ENCODE measurements around the gene MRTFA. TPM values are rescaled to one million over a fixed set of nuclear protein-coding genes. Genes with fewer than 3 reads are reported as not detected.
"Not testable (repeated sequence)": the region's sequence is repeated elsewhere in the genome, so short reads cannot be mapped to it uniquely, and the experiment has no call there.

Gene MRTFA
- polyA plus RNA-seq, 2 donors = 10.7 to 16.5 TPM

DNA sequence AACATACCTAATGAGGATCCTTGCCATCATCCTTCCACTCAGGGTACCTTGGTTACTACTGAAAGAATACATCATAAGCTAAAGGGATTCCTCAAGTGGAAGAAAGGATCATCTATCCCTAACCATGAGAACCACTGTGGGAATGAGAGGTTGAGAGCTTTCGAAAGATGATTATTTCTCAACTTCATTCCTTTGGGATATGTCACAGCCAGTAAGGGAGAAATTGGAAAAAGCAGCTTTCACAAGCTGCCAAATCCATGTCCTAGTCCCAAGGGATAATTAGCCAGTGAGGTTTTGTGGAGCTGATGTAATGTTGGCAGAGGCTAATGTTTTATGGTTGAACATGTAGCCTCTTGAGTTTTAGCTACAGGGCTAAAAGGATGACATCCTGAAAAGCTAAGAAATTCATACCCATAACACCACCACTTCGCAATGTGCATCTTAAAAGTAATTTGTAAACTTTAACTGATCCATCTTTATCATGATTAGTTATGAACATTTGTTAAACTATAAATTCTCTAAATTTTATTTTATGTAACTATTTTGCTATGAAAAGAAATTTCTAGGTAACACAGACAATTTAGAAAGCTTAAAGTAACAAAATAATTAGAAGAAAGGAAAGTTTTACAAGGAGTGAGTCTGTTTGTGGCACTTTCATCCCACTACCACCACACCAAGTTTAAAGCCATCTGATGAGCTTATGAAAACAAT is 123.9 kb downstream of the MRTFA start:
- H3K27ac ChIP-seq (ENCODE audit: low read depth in 2 of 2, low read length in 1 of 2) = peak overlapping the region in 1 of 2 donors; percentile 32
- H3K4me1 ChIP-seq (ENCODE audit: control insufficient read depth in 2 of 2, insufficient read depth in 2 of 2, low read length in 1 of 2) = no peaks in the 10 kb centered on the region
- H3K4me3 ChIP-seq (ENCODE audit: low read depth in 1 of 2, low read length in 2 of 2) = no peak overlapping the region
- H3K9me3 ChIP-seq (ENCODE audit: control insufficient read depth in 2 of 2, insufficient read depth in 1 of 2, low read depth in 1 of 2, low read length in 1 of 2) = no peaks in the 10 kb centered on the region
- no peaks in the 10 kb centered on the region for H3K36me3 ChIP-seq (ENCODE audit: control insufficient read depth in 2 of 2, insufficient read depth in 2 of 2, low read length in 1 of 2)
- 32 to 46% methylated on average over 2 of the region's 2 CpGs for WGBS, 2 donors
- H3K27me3 ChIP-seq (ENCODE audit: control insufficient read depth in 1 of 2, insufficient read depth in 2 of 2, low read length in 2 of 2) = no peaks in the 10 kb centered on the region

DNA sequence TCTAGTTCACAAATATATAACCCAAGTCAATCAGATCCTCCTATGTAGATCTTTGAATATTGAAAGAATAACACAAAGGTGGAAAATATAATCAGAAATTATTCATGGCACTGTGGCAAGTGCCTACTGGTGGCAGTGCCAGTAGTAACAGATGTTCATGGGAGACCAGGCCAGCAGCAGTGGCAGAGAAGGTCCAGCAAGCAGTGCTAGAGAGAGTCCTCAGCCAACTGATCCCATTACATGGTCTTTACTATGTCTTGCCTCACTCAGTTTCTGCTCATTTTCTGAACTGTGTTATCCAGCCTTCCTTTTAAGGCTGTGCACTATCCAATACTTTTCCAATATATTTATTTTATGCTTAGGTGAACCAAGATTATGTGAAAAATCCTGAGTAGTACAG is 124.9 kb downstream of the MRTFA start:
- Histone ChIP-seq H3K4me1 (ENCODE audit: control insufficient read depth in 2 of 2, insufficient read depth in 2 of 2, low read length in 1 of 2) (no peaks in the 10 kb centered on the region), H3K27me3 (ENCODE audit: control insufficient read depth in 1 of 2, insufficient read depth in 2 of 2, low read length in 2 of 2) (no peaks in the 10 kb centered on the region), H3K4me3 (ENCODE audit: low read depth in 1 of 2, low read length in 2 of 2) (no peak overlapping the region), H3K9me3 (ENCODE audit: control insufficient read depth in 2 of 2, insufficient read depth in 1 of 2, low read depth in 1 of 2, low read length in 1 of 2) (no peaks in the 10 kb centered on the region), H3K36me3 (ENCODE audit: control insufficient read depth in 2 of 2, insufficient read depth in 2 of 2, low read length in 1 of 2) (no peaks in the 10 kb centered on the region), H3K27ac (ENCODE audit: low read depth in 2 of 2, low read length in 1 of 2) (peak overlapping the region; percentile 32 to 52)

DNA sequence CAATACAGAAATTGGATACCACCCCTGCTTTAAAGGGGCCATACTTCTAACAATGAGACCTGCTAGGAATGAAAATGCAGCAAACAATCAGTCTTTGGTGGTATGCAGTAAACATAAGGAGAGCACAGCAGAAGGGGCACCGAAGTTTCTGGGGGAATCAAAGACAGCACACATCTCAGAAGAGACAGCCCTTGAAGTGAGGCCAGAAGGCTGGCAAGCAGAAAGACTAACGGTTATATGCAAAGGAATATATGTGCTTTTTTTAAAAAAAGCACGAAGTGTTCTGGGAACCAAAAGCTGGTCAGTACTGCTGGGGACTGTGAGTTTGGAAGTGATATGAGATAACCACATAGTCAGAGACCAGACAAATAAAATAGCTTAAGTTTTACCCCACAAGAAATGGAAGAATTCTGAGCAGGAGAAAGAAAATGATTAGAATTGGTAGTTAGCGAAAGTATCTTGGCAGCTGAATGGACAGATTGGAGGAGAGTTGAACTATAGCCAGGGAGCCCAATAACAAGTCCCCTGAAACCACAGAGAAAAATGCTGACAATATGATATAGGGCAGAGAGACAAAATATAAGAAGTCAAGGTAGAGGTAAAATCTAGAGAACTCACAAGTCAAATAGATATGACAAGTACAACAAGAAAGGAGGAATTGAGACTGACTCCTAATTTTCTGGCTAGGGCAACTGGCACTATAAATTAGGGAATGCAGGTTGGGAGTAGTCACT is 125.7 kb downstream of the MRTFA start:
- Histone ChIP-seq H3K4me1 (ENCODE audit: control insufficient read depth in 2 of 2, insufficient read depth in 2 of 2, low read length in 1 of 2) (no peaks in the 10 kb centered on the region), H3K27ac (ENCODE audit: low read depth in 2 of 2, low read length in 1 of 2) (peak overlapping the region; percentile 49 to 66), H3K36me3 (ENCODE audit: control insufficient read depth in 2 of 2, insufficient read depth in 2 of 2, low read length in 1 of 2) (no peaks in the 10 kb centered on the region), H3K4me3 (ENCODE audit: low read depth in 1 of 2, low read length in 2 of 2) (no peak overlapping the region), H3K27me3 (ENCODE audit: control insufficient read depth in 1 of 2, insufficient read depth in 2 of 2, low read length in 2 of 2) (no peaks in the 10 kb centered on the region), H3K9me3 (ENCODE audit: control insufficient read depth in 2 of 2, insufficient read depth in 1 of 2, low read depth in 1 of 2, low read length in 1 of 2) (no peaks in the 10 kb centered on the region)
- WGBS, 2 donors = 61 to 62% methylated on average over 4 of the region's 4 CpGs

DNA sequence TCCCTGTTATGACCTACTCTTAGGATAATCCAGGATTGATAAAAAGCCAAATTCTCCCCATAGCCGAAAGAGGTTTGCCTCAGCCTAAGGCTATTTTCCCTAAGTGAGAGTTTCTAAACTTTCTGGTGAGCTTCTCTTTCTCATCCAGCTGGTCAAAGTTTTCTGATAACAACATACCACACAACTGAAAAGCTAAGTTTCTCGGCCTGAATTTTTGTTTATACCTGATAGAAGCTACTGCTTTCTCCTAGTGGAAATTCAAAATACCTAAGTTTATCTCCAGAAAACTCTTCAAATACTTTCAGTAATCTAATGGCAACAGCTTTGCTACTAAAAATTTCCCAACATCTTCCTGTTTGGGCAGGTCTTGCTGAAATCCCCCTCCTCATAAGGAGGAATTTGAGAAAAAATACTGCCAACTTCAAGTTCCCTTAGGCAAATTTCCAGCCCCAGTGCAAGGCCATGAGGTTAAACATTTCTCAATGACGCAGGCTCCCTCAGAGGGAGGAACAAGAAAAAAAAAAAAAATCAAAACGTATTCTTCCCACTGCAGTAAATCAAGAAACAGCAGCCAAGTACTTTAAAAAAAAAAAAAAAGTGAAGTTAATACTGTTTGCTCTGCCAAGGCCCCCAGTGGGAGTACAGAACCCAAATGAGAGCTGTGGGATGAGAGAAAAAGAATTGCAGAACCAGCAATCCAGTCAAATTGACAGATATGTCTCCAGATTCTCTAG is 127.0 kb downstream of the MRTFA start:
- WGBS, 2 donors = 13 to 20% methylated on average over 4 of the region's 4 CpGs
- Histone ChIP-seq H3K9me3 (ENCODE audit: control insufficient read depth in 2 of 2, insufficient read depth in 1 of 2, low read depth in 1 of 2, low read length in 1 of 2) (no peaks in the 10 kb centered on the region), H3K27ac (ENCODE audit: low read depth in 2 of 2, low read length in 1 of 2) (peak overlapping the region; percentile 42 to 66), H3K27me3 (ENCODE audit: control insufficient read depth in 1 of 2, insufficient read depth in 2 of 2, low read length in 2 of 2) (no peaks in the 10 kb centered on the region), H3K36me3 (ENCODE audit: control insufficient read depth in 2 of 2, insufficient read depth in 2 of 2, low read length in 1 of 2) (no peaks in the 10 kb centered on the region), H3K4me3 (ENCODE audit: low read depth in 1 of 2, low read length in 2 of 2) (no peak overlapping the region), H3K4me1 (ENCODE audit: control insufficient read depth in 2 of 2, insufficient read depth in 2 of 2, low read length in 1 of 2) (no peaks in the 10 kb centered on the region)

DNA sequence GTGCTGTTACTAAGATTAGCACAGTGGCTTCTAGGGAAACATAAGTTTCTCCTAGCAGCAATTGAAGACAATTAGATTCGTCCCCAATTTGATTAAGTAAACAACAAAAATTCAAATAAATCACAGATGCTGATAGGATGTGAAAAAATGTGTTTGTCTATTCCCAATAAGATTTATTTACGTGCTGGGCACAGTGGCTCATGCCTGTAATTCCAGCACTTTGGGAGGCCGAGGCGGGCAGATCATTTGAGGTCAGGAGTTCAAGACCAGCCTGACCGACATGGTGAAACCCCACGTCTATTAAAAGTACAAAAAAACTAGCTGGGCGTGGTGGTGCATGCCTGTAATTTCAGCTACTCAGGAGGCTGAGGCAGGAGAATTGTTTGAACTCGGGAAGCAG is 128.5 kb downstream of the MRTFA start:
- WGBS, 2 donors = 63% methylated on average over 8 of the region's 8 CpGs
- H3K4me1 ChIP-seq (ENCODE audit: control insufficient read depth in 2 of 2, insufficient read depth in 2 of 2, low read length in 1 of 2); H3K27ac ChIP-seq (ENCODE audit: low read depth in 2 of 2, low read length in 1 of 2); H3K27me3 ChIP-seq (ENCODE audit: control insufficient read depth in 1 of 2, insufficient read depth in 2 of 2, low read length in 2 of 2); H3K4me3 ChIP-seq (ENCODE audit: low read depth in 1 of 2, low read length in 2 of 2); H3K36me3 ChIP-seq (ENCODE audit: control insufficient read depth in 2 of 2, insufficient read depth in 2 of 2, low read length in 1 of 2); H3K9me3 ChIP-seq (ENCODE audit: control insufficient read depth in 2 of 2, insufficient read depth in 1 of 2, low read depth in 1 of 2, low read length in 1 of 2): not testable (repeated sequence)

DNA sequence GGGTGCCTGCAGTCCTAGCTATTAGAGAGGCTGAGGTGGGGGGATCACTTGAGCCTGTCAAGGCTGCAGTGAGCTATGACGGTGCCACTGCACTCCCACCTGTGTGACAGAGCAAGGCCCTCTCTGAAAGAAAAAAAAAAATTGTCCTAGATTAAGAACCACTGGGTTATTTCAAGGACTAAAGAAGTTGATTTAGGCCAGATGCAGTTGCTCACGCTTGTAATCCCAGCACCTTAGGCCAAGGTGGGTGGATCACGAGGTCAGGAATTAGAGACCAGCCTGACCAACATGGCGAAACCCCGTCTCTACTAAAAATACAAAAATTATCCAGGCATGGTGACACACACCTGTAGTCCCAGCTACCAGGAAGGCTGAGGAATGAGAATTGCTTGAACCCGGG is 129.0 kb downstream of the MRTFA start:
- no peaks in the 10 kb centered on the region for H3K27me3 ChIP-seq (ENCODE audit: control insufficient read depth in 1 of 2, insufficient read depth in 2 of 2, low read length in 2 of 2)
- no peak overlapping the region for H3K27ac ChIP-seq (ENCODE audit: low read depth in 2 of 2, low read length in 1 of 2)
- no peaks in the 10 kb centered on the region for H3K9me3 ChIP-seq (ENCODE audit: control insufficient read depth in 2 of 2, insufficient read depth in 1 of 2, low read depth in 1 of 2, low read length in 1 of 2)
- H3K4me1 ChIP-seq (ENCODE audit: control insufficient read depth in 2 of 2, insufficient read depth in 2 of 2, low read length in 1 of 2) = no peaks in the 10 kb centered on the region
- 89 to 95% methylated on average over 6 of the region's 6 CpGs for WGBS, 2 donors
- H3K4me3 ChIP-seq (ENCODE audit: low read depth in 1 of 2, low read length in 2 of 2) = no peak overlapping the region
- no peaks in the 10 kb centered on the region for H3K36me3 ChIP-seq (ENCODE audit: control insufficient read depth in 2 of 2, insufficient read depth in 2 of 2, low read length in 1 of 2)

DNA sequence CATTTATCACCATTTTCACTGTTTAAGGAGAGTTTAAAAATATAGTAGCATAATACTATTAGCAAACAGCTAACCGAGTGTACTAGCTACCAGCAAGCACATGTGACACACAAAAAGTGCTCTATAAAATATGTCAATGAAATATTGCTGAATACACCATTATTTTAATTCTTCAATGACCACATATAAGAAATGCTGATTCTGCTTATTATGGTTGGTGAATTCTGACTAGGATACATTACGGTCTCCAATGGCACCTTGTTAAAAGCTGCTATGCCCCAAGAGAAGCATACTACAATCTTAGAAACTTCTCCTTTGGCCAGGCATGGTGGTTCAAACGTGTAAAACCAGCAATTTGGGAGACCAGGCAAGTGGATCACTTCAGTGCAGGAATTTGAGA is 129.8 kb downstream of the MRTFA start:
- H3K27me3 ChIP-seq (ENCODE audit: control insufficient read depth in 1 of 2, insufficient read depth in 2 of 2, low read length in 2 of 2) = no peaks in the 10 kb centered on the region
- H3K36me3 ChIP-seq (ENCODE audit: control insufficient read depth in 2 of 2, insufficient read depth in 2 of 2, low read length in 1 of 2) = no peaks in the 10 kb centered on the region
- no peak overlapping the region for H3K27ac ChIP-seq (ENCODE audit: low read depth in 2 of 2, low read length in 1 of 2)
- no peaks in the 10 kb centered on the region for H3K9me3 ChIP-seq (ENCODE audit: control insufficient read depth in 2 of 2, insufficient read depth in 1 of 2, low read depth in 1 of 2, low read length in 1 of 2)
- WGBS, 2 donors = 83 to 88% methylated on average over 3 of the region's 3 CpGs
- H3K4me3 ChIP-seq (ENCODE audit: low read depth in 1 of 2, low read length in 2 of 2) = no peak overlapping the region
- H3K4me1 ChIP-seq (ENCODE audit: control insufficient read depth in 2 of 2, insufficient read depth in 2 of 2, low read length in 1 of 2) = no peaks in the 10 kb centered on the region

DNA sequence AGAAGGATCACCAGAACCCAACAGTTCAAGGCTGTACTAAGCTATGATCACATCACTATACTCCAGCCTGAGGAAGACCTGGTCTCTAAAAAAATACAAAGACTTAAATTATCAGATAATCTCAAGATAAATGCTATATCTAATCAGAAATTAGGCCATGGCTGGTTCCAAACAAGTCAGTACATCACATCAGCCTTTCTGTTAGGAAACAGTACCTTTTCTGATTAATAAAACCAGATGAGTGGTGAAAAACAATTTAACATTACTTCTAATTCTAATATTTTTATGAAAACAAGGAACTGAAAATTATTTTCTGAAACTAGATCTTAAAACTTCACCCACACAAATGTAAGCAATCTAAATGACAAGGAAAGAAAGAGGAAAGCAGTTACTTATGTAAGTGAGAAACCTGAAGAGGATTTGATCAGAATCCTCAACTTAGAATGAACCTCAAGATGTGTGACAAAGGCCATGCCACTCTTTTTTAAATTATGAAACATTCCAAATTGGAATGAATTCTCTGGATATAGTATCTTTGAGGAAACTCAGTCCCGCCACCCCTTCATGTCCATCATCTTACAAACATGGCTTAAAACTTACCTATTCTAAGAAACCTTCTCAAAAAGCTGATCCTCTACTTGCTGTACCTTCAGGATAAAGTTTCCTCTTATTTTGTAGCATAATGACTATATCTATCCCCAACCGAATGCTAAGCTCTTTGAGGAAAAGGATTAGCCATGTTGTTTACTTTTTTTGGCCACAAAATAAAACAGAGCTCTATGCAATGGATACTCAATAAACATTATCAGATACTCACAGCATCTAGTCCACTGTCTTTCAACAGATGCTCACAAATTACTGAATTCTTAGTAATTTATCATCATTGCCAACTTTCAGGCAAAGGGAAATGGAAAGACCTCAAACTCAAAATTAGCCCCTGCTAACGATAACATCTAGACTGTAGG is 132.0 kb downstream of the MRTFA start:
- Histone ChIP-seq H3K36me3 (ENCODE audit: control insufficient read depth in 2 of 2, insufficient read depth in 2 of 2, low read length in 1 of 2) (no peaks in the 10 kb centered on the region), H3K4me3 (ENCODE audit: low read depth in 1 of 2, low read length in 2 of 2) (no peak overlapping the region), H3K9me3 (ENCODE audit: control insufficient read depth in 2 of 2, insufficient read depth in 1 of 2, low read depth in 1 of 2, low read length in 1 of 2) (no peaks in the 10 kb centered on the region), H3K27ac (ENCODE audit: low read depth in 2 of 2, low read length in 1 of 2) (no peak overlapping the region), H3K4me1 (ENCODE audit: control insufficient read depth in 2 of 2, insufficient read depth in 2 of 2, low read length in 1 of 2) (no peaks in the 10 kb centered on the region), H3K27me3 (ENCODE audit: control insufficient read depth in 1 of 2, insufficient read depth in 2 of 2, low read length in 2 of 2) (no peaks in the 10 kb centered on the region)
- WGBS, 2 donors = 57% methylated on average over 3 of the region's 3 CpGs

DNA sequence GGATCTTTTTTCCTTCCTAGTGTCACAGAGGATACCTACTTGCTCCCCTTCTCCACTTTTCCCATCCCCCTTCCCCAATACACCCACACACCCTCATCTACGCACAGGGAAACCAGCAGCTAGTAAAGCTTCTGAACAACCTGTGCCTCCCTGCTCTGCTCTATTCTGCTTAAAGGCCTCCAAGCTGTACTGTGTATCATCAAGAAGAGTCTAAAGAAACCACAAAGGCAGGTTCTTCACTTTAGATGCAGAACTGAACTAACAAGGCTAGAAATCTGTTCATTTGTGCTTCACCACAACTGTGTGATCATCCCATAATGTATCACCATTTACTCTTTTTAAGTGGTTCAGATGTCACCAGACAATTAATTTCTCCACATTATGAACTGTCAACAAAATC is 133.6 kb downstream of the MRTFA start:
- Histone ChIP-seq H3K27ac (ENCODE audit: low read depth in 2 of 2, low read length in 1 of 2) (no peak overlapping the region), H3K36me3 (ENCODE audit: control insufficient read depth in 2 of 2, insufficient read depth in 2 of 2, low read length in 1 of 2) (no peaks in the 10 kb centered on the region), H3K9me3 (ENCODE audit: control insufficient read depth in 2 of 2, insufficient read depth in 1 of 2, low read depth in 1 of 2, low read length in 1 of 2) (no peaks in the 10 kb centered on the region), H3K4me1 (ENCODE audit: control insufficient read depth in 2 of 2, insufficient read depth in 2 of 2, low read length in 1 of 2) (no peaks in the 10 kb centered on the region), H3K4me3 (ENCODE audit: low read depth in 1 of 2, low read length in 2 of 2) (no peak overlapping the region), H3K27me3 (ENCODE audit: control insufficient read depth in 1 of 2, insufficient read depth in 2 of 2, low read length in 2 of 2) (no peaks in the 10 kb centered on the region)
- WGBS, 2 donors = 89 to 98% methylated on average over 1 of the region's 1 CpG

All from esophagus (tissue), 2 donors.